GM12892 (cell line): ENCODE measurements around the gene PPIG.

ENCODE experiments used
- POLR2A ChIP-seq: IDR thresholded peaks from 2 replicates; pipeline ENCODE4 v1.6.1; 2011; ENCODE audit warnings: low read depth, low read length, control low read depth
- POLR2AphosphoS5 ChIP-seq: IDR thresholded peaks from 2 replicates; pipeline ENCODE4 v1.6.1; 2011; ENCODE audit warnings: low read depth, low read length, control low read depth
- TAF1 ChIP-seq: IDR thresholded peaks from 2 replicates; pipeline ENCODE4 v1.6.1; 2011; ENCODE audit warnings: low read depth, mild to moderate bottlenecking, control low read depth, low read length, borderline replicate concordance

DNA sequence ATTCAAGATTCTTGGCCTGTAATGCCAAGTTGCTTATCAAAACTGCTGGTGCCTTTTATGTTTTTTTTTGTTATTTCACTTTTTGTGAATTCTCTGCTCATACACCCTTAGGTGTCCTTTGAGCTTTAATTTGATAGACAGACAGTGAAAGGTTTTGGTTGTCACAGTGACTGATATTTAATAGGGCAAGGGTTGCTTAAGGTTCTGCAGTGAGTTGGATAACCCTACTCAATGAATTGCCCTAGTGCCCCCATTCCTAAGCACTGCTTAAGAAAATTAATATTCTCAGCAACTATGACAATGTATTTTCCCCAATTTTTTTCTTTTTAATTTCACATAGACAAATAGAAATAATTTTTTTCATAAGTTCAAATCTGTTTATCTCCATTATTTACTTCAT lies 15.4 kb downstream of the PPIG start:
- TF ChIP-seq POLR2AphosphoS5 (no peak), POLR2A (no peak), TAF1 (no peak)
